NCI-H82 treated with DMSO at 0.1 percent for 48 hours (cell line): ENCODE results near the gene WDR27.
"Not testable (repeated sequence)": the region's sequence is repeated elsewhere in the genome, so short reads cannot be mapped to it uniquely, and the experiment has no call there.

Experiments
- DNase-seq: peaks from one replicate; lab custom pipeline; 2025; ENCODE audit not compliant: unreplicated experiment; lab: John Stamatoyannopoulos, UW

The WDR27 gene

DNA sequence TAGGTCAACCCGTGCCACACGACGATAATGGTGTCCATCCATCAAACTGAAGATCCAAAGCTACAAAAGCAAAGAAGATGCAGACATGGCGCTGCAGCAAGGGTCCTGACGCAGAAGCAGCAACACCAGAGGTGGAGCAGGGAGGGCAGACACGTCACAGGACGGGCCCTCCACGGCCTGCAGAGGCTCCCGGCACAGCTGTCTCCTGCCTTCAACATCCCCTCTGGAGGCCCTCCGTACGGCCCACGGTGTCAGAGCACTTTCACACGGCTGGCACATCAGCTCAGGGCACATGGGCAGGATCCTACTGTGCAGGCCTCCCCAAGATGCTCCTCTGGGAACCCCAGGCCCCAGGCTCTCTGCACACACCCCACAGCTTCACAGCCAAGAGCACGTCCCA, 37.6 kb downstream of the WDR27 start:
- DNase-seq = no peak

DNA sequence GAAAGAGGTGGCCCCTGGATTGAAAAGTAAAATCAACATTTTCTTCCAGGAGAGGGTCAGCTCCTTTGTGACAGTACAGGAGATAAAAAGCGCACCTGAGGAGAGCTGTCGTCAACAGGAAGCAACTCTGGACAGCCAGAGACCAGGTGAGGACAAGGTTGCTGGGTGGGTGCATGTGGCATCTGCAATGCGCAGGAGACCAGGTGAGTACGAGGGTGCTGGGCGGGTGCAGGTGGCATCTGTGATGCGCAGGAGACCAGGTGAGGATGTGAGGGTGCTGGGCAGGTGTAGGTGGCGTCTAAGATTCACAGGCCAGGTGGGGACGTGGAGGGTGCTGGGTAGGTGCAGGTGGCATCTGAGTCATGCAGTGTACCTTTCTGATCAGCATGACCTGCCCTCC, 38.4 kb downstream of the WDR27 start:
- no peak for DNase-seq

DNA sequence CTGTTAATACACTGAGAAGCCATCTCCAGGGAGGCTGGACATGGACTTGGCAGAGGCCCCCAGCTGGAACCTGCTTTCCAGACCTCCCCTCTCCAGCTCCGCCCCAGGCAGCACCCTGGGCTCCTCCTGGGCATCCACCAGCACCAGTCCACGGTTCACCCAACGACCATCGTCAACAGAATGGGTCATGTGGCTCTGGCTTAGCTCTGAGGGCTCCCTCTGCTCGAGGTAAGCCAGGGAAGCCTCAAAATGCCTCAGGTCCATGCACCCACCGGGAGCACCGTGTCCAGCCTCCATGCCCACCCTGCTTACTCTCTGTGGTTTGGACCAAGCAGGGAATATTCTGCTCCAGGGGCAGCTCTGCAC, 40.5 kb downstream of the WDR27 start:
- no peak for DNase-seq

DNA sequence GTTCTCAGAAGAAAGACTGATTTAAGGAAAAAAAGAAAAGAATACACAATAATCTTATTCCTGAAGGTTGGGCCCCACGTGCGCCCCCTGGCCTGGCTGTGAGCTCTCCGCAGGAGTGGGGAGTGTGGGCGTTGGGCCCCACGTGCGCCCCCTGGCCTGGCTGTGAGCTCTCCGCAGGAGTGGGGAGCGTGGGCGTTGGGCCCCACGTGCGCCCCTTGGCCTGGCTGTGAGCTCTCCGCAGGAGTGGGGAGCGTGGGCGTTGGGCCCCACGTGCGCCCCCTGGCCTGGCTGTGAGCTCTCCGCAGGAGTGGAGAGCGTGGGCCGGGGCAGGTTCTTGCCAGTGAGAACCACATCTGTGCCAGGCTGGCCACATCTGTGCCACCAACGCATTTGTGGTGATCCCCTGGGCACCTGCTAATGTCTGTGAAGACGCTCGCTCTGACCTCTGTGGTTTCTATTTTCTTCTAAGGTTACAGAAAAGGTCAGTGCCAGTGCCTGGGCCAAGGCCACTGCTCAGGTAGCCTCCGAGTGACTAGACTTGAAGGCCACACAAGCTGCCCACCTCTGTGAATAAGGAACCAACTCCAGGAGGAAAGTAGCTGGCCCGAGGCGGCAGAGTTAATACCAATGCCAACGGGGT, 41.0 kb downstream of the WDR27 start:
- DNase-seq = no peak

DNA sequence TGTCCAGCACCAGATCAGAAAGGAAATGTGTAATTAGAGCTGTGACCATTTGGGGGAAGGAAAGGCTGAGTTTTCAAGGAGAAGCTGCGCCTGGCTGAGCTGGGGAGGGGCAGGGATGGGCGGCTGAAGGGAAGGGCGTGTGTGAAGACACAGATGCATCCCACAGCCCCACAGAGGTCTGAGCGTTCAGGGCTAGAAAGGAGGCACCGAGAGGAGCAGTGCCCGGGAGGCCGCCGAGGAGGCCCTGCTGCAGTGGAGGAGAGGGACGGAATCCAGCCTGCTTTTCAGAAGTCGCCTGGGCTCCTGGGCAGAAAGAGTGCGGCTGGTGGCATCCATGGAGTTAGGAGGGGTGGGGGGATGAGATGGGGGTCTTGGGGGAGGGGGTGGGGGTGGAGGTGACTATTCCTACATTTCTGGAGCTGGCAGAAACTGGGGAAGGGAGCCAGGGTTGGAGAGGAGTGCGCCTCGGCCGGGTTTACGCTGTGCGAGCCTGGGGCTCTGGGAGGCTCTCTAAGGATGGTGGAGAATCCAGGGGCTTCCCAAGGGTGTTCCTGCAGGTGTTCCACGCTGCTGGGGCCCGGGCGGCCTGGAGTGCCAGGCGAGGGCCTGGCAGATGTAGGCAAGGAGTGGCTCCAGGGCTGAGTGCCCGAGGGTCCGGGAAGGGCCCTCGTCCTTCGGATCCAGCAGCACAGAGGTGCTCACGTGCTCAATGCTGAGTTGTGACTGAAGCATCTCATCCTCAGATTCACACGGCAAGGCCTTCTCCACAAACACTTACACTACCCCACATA, 41.8 kb downstream of the WDR27 start:
- no peak for DNase-seq

DNA sequence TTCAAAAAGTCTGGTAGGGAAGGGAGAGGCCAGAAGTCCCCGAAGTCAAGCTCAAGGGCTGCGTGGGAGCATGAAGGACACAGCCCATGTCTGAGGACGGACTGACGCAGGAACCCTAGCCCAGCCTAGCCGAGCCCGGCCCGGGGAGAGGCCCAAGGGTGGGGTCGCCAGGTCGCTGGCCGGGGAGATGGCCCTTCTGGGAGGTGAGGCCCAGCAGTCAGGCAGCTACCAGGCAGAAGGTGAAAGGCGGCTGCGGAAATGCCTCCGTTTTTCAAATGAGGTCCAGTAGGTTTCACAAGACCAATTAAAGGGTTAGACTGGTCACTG, 44.6 kb downstream of the WDR27 start:
- no peak for DNase-seq

DNA sequence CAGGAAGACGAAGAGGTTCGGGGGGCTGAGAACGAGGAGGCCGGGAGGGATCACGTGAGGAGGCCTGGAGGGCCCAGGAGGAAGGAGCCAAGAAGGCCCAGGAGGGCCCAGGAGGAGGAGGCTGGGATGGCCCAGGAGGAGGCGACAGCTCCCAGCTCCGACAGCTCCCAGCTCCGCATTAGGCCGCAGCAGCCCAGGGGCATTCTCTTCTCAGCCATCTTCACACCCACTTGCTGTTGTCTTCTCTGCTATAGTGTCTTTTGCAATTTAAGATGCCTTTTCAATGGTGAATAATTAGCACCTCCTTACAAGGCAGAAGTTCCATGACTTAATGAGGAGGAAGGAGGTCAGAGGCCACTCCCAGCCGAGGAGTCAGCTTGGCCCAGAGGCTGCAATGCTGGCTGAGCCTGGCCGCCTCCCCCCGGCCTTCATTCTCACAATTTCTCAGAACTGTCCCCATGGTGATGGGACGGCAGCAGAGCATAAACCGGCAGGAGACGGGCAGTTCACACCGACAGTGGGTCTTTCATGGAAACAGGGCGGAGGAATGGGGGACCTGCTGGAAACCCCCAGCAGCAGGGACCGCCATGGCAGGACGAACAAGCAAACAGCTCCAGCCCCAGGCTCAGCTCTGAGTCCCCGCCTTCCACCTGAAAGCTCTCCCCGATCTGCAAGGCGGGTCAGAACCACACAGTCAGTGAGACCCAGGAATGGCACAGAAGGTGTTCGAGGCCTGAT, 45.1 kb downstream of the WDR27 start:
- no peak for DNase-seq

DNA sequence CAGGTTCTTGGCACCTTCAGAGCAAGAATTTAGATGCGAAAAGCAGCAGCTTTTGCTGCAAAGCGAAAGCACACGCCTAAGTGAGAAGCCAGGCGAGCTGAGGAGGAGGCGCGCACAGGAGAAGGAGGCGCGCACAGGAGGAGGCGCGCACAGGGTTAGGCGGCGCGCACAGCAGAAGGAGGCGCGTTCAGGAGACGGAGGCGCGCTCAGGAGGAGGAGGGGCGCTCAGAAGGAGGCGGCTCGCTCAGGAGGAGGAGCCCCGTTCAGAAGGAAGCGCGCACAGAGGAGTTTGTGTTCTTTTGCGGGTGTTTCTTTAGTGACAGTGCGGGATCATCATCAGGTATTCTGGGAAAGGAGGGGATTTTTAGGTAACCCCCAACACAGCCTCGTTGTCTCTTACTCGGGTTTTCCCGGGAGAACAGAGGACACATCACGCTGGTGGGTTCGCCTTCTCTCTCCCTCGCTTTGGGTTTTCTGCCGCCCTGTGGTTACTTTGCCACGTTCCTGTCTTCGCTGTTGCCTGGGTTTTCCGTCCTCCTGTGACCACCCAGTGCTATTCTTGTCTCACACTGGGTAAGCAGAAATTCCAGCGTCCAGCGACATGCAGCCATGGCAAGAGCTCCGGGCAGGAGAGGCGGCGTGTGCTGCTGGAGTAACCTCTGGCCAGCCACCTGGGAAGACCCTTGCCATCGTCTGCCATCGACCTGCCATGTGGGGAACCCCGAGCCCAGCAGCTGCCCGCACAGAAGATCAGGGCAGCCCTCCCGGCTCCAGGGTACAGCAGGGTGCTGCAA, 47.0 kb downstream of the WDR27 start:
- DNase-seq = no peak

DNA sequence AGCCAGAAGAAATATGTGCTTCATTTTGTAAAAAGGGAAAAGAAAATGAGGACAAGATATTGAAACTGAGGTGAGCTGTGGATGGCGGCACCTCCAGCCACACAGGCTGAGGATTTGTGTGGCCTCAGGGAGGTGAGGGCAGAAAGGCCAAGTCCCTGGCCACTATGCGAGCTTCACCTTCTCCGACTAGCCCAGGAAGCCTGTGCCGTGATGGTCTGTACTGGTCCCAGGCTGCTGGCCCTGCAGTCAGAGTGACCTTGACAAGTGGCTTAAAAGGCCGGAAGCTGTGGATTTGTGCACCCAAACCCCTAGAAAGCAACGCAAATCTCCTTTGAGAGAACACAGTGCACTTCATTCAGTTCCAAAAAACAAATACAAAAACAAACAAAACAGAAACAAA, 48.1 kb downstream of the WDR27 start:
- DNase-seq = no peak

DNA sequence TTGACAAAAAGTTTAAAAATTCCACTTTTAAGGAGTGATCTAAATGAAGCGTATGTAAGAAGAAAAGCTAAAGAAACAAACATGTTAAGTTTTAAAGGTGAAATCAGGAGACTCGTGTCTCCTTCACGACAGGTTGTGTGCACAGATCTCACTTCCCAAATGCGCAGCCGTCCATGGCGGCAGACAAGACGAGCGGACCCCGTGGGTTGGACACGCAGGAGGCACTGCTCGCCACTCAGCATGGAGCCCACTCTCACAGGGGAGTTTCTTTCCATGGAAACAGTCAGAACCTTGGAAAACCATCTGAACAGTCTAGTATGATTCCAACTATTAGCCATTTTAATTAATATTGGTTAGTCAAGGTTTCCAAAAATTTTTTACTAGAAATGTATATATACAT, 48.9 kb downstream of the WDR27 start:
- DNase-seq = no peak

DNA sequence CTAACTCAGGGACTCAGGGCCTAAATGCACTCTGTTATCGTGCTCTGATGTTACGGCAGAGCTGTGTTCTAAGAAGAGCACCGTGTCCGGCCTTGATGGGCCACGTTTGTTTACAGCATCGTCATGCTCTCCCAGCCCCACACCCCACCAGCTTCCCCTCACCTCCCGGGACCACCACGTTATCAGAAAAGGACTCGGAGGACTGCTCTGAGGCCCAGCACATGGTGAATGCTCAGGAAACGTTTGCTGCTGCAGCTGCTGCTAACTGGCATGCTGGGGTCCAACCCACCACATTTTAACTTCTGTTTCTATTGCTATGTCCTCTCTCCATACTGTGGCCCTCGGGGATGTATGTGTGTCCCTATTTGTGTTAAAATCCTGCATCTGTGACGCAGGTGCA, 50.3 kb downstream of the WDR27 start:
- no peak for DNase-seq

DNA sequence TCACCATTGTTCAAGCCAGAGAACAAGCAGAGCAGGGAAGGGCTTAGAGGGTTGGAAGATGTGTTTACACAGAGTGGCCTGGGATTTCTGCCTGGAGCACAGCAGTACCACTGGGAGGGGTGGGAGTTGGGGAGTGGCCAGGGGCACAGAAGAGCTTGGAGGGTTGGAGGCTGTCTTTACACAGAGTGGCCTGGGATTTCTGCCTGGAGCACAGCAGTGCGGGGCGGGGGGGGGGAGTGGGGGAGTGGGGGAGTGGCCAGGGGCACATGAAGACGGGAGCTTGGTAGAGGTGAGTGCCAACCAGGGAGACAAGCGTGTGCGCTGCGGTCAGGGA, 50.9 kb downstream of the WDR27 start:
- no peak for DNase-seq

DNA sequence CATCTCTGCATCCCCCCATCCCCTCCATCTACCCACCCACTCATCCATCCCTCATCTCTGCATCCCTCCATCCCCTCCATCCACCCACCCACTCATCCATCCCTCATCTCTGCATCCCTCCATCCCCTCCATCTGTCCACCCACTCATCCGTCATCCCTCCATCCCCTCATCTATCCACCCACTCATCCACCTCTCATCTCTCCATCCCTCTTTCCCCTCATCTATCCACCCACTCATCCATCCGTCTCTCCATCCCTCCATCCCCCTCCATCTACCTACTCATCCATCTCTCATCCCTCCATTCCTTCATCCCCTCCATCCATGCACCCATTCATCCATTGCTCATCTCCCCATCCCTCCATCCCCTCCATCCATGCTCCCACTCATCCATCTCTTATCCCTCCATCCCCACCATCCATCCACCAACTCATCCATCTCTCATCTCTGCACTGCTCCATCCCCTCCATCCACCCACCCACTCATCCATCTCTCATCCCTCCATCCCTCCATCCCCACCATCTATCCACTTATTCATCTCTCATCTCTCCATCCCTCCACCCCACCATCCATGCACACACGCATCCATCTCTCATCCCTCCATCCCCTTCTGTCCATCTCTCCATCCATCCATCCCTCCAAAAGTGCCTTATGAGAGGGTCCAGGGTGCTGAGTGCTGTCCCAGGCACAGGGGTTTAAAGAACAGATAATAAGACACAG, 51.4 kb downstream of the WDR27 start:
- no peak for DNase-seq

DNA sequence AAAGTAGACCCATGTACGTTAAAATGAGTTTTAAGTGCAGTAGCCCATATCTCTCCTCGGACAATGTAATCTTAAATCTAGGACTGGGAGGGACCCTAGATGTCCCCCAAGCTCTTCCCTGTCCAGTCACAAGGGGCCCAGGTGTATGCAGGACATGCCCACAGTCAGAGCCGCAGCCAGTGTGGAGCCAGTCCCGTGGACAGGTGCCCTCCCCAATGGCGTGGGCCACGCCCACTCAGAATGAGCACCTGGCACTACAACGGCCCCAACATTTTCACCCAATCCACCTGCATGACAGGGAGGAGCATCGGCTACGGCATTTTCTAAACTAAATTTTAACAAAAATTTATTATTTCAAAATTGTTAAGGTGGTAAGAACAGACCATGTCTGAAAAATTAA, 53.2 kb downstream of the WDR27 start:
- DNase-seq = no peak

DNA sequence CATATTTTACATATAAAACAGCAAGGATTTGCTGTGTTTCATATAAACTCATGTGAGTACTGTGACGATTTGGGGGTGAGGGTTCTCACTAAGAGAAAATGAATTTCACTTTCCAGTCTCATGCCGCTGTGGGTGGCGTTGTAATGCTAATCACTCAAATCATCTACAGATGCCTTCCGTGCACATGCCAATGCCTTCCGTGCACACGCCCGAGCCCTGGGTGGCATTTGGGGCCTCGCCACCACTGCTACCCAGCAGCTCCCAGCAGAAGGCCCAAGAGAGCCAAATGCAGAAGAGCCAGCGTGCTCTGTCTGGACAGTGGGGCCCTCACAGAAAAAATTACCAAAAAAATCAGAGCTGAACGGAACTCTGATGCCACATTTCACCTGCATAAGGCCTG, 53.7 kb downstream of the WDR27 start:
- no peak for DNase-seq

DNA sequence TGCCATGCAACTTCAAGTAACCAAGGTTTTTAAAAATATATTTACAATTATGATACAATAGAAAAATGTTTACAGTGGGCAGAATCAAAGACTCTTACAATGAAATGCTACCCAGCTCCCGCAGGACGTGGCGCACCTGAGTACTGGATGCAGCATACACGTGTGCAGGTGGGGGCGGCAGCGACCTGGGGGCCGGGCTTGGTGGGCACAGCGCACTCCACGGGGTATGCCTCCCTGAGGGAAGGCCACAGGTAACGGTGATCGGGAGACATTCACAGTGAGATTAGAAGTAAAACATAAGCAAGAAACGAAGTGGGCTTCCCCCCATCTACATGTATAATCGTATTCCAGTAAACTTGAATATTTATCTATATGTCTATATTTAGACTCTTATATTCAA, 54.2 kb downstream of the WDR27 start:
- no peak for DNase-seq

DNA sequence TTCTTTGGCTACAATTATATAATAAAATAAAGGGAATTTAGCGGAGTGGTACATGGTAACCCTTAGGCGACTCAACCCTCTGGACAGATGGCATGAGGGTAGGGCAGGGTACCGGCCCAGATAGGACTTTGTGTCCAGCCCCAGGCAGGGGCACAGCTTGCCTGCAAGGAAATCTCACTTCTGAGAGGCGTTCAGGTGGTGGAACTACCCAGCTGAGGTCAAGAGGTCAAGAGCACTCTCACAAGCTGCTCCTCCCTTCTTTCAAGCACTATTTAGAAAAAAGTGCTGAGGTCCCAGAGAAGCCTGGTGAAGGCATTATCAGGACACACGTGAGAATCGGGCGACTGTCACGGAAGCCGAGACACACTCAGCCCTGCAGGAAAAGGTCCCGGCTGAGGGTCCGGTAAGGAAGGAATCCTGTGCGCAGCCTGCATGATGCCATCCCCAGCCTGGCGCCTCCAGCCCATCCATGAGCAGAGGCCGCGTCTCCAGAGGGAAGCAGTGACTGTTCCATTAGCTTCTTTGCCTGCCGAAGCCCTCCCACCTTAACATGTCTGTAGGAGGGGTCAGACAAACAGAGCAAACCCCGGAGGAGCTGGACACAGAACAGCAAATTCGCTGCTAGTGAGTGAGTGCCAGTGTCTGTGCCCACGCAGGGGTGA, 54.8 kb downstream of the WDR27 start:
- DNase-seq = no peak

DNA sequence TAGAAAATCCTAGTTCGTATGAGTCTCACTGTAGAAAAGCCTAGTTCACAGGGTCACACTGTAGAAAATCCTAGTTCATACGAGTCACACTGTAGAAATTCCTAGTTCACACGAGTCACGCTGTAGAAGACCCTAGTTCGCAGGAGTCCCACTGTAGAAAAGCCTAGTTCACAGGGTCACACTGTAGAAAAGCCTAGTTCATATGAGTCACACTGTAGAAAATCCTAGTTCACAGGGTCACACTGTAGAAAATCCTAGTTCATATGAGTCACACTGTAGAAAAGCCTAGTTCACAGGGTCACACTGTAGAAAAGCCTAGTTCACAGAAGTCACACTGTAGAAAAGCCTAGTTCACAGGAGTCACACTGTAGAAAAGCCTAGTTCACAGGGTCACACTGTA, 56.4 kb downstream of the WDR27 start:
- DNase-seq = not testable (repeated sequence)

DNA sequence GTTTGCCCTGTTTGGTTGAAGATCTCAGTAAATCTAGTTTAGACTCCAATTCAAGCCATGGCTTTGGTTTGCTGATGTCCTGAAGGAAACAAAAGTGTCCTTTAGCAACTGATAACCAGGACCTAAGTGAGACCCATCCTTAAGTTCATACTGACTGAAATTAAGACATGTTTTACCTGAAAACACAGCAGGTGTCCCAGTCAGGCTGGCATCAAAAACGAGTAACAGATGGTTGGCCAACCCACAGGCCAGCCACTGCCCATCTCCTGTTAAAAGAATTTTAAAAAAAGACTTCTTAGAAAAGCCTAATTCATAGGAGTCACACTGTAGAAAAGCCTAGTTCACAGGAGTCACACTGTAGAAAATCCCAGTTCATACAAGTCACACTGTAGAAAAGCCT, 58.3 kb downstream of the WDR27 start:
- DNase-seq = no peak

DNA sequence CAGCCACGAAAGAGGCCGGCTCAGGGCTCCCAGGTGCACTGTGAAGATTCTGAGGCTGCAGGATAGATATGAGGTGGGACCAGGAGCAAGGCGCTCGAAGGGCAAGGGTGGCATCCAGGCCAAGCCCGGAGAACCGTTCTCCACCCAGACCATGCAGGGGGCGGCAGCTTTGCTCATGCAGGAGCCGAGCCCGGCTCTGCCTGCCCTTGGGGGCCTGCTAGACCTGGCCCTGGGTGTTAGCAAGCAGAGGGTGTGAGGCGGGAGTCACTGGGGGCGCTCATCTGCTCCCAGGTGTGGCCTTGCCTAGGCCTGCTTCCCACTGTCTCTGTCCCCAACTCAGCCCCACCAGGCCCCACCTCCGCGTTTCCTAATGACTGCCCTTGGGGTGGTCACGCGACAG, 59.4 kb downstream of the WDR27 start:
- DNase-seq = no peak
